Thyroid gland (tissue), 4 donors: ENCODE measurements around the gene DCTN3.

Source experiments
- CTCF ChIP-seq, 6 experiments: fragments of 200-600 bp in 3 of 6; fragments of 450-650 bp in 3 of 6; sonication (generic) in 3 of 6; IDR thresholded peaks; one replicate each; pipeline ENCODE4 v1.5.1; 2016 to 2019; ENCODE audit warnings: antibody characterized with exemption in 6 of 6, mild to moderate bottlenecking in 2 of 6, inconsistent platforms in 1 of 6, moderate library complexity in 1 of 6
- POLR2A ChIP-seq, 2 donors: fragments of 450-650 bp; IDR thresholded peaks; one replicate each; pipeline ENCODE4 v1.6.1; 2017; ENCODE audit warnings: antibody characterized with exemption in 2 of 2, mild to moderate bottlenecking in 2 of 2, moderate library complexity in 1 of 2

- TF ChIP-seq CTCF (IDR thresholded peaks at IDR 0.05) (no peak), POLR2A (IDR thresholded peaks at IDR 0.05) (no peak)
These were observed 43.0 kb upstream of the DCTN3 start for GRCh38 chr9:34663303-34663605.
